ENCODE data around the gene GAPVD1.
A peak's percentile ranks its signal among the peaks of the same experiment; 100 is the strongest.

GAPVD1 gene

DNA sequence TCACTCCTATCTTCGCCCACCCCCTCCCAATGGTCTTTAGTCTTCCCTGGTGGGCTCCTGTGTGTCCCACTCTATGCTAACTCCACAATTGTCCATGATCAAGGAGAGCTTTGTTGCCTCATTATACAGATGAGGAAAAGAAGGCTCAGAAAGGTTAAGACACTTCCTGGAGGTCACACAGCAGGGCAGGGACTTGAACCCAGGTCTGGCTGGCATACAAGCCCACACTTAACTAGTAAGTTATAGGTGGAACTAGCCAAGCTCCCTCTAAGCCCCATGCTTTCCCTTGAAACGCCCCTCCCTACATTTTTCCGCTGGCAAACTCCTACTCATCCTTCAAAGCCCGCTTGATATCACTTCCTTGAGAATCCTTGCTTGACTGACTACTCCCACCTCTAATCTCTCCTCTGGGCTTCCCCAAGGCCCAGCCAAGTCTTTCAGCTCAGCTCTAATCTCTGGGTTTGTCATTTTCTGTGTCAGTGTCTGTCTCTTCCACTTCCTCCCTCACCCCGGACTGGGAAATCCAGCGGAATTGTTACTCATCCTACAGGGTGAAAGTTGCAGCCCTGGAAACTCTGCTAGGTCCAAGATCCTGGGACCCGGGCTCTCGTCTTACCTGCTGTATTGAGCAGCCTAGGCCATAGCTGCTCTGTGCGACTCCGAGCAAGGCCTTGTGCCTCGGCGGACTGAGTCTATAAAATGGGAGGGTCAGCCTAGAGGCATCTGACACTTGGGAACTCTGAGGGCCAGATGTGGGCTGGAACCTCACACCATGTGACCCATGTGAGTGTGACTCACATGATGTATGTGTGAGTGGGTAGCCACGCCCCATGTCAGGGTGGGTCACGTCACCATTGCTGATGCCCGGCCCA lies 144.5 kb downstream of the GAPVD1 start:
- DNase-seq (ENCODE audit: low read depth), result no peak

DNA sequence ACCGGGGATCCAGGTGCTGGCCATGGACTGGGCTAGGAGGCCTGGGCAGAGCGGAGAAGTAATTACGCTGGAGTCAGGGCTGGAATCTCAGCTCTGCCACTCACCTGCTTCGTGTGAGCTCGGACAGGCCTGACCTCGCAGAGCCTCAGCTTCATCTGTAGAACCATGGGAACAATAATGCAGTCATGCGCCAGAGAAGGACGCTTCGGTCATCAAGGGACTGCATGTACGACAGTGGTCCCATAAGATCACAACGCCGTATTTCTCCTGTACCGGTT lies 145.1 kb downstream of the GAPVD1 start:
- DNase-seq (ENCODE audit: low read depth), result no peak

DNA sequence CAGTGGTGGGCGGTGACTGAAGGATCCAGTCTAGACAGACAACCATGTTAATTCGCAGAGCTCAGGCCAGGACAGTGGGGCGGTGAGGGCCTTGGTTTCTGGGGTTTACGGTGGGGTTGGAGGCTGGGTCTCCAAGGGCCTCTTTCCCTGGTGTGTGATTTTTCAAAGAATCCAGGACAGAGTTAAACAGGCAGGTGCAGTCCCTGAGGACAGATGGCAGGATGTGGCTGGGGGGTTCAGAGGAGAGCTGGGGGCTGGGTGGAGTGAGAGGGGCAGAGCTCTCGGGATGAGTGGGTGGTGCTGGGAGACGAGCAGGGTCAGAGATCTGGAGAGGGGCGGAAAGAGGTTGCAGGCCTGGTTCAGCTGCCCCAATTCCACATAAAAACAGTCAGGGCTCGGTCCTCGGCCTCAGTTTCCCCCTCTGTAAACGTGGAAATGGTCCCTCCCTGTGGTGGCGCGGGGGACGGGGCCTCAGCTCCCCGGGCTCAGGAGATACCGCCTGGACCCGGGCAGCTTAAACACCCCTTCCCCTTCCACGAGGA lies 145.9 kb downstream of the GAPVD1 start:
- DNase-seq (ENCODE audit: low read depth), result no peak

DNA sequence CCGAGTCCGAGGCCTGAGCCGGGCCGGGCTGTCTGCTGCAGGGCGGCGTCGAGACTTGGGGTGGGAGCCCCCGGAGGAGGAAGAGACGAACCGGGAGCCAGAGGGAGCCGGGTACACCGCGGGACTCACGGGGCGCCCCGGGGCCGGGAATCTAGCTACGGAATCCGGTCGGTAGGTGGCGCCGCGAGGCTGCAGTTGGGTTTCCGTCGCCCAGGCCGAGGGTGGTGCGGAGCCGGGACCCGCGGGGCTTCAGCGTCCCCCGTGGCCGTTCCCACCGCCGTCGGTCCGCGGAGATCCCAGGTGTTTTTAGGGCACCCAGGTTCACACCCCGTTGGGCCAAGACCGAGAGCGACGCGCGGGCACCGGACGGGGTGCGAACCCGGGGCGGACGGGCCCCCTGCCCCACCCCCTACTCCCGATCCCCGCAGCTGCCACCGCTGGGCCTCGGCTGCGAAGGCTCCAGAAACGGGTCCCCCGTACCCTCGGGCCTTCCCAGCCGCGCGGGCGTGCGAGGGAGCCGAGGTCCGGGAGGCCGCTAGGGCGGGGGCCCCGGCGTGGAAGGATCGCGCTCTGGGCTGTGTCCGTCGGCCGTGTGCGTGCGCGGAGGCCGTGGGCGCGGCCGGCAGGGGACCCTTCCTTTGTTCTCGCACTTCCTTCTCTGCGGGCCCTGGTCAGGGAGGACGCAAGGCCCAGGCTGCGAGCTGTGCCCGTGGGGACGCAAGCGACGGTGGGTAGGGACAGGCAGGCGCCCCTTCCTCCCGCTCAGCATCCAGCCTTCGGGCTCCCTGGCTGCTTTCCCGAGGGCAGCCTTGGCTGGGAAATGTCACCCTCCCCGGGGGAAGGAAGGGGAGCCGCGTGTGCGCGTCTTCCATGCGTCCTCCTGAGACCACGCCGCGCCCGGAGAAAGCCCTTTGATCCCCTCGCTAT lies 146.6 kb downstream of the GAPVD1 start:
- peak; percentile 66 for DNase-seq (ENCODE audit: low read depth)

DNA sequence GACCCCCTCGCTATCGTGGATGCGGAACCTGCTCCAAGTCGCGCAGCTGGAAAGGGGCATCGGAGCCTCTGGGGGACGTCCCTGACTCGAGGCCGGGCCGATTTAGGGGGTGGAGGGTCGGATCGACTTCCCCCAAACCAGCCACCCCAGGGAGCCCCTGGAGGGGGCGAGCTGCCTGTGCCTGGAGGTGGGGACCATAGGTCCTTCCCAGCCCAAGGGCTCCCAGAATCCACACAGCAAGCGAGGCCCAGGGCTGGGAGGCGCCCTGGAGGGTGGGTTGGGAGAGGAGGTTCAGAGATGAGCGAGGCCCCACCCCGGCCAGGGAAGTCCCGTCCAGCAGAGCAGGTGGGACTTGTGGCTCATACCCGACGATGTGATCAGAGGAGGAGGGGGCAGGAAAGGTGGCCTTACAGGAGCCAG lies 147.6 kb downstream of the GAPVD1 start:
- no peak for DNase-seq (ENCODE audit: low read depth)

DNA sequence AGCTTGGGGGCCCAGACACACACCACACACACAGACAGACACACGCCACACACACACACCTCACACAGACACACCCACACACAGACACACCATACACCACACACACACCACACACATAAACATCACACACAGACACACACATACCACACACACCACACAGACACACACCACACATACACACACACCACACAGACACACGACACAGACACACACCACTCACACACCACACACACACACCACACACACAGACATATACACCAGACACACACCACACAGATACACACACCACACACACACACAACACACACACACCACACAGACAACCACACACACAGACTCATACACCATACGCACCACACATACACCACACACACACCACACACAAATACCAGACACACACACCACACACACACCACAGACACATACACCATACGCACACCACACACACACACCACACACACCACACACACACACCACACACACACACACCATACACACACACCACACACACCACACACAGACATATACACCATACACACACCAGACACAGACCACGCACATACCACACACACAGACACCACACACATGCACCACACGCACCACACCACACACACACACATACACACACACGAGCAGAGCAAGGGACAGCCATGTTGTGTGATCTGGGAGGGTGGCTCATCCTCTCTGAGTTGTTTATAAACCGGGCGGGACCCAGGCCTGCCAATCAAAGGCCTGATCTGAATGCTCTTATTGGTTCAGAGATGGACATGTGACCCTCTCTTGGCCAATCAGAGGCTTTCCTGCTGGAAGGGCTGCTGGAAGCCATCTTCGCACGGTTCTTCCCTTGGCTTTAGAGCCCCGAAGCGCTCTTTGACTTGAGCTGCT lies 148.3 kb downstream of the GAPVD1 start:
- no peak for DNase-seq (ENCODE audit: low read depth)

DNA sequence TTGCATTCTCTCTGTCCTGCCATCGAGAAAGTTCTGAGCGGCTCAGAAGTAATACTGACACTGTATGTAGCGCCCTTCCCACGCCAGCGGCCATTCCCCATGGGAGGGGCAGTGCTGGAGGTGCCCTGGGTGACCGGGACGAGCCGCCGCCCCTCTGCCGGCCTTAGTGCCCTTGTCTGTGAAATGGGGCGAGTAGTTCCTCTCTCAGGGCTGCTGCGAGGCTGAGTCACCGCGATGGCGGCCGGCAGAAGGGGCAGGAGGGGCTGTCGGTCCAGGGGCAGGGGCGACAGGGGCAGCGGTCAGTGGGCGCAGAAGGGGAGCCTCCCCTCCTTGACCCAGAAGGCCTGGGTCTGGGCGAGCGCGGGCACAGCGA lies 148.9 kb downstream of the GAPVD1 start:
- no peak for DNase-seq (ENCODE audit: low read depth)

DNA sequence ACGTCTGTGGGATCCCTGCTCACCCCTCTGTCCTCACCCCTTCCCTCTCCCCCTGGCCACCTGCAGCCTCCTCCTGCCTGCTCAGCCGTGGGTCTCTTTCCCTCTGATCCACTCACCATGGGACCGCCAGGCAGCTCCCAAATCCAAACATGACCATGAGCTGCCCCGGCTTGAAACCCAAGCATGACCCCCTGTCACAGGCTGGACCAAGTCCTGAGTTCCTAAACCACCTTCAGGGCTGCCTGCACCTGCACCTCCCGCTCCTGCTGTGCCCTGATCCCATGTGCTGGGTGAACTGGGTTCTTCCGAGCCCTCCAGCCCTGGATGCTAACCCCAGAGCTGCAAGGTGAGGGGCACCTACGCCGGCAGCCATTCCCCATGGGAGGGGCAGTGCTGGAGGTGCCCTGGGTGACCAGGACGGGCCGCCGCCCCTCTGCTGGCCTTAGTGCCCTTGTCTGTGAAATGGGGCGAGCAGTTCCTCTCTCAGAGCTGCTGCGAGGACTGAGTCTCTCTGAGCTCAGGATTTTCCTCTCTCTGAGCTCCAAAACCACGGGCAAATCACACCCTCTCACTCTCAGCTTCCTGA lies 149.6 kb downstream of the GAPVD1 start:
- DNase-seq (ENCODE audit: low read depth), result no peak

DNA sequence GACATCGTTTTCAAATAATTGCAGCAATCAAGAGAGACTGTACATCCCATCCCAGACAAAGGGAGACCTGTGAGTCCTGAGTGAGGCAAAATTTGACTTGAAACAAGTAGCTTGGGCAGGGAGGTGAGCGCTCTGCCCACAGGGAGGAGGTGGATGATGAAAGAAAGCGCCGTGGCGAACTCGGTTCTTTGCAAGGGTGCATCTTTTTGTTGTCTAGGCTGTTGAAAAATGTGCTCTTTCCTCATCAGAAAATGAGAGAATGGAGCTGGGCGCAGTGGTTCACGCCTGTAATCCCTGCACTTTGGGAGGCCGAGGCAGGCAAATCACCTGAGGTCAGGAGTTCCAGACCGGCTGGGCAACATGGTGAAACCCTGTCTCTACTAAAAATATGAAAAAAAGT lies 150.5 kb downstream of the GAPVD1 start:
- DNase-seq (ENCODE audit: low read depth), result no peak

DNA sequence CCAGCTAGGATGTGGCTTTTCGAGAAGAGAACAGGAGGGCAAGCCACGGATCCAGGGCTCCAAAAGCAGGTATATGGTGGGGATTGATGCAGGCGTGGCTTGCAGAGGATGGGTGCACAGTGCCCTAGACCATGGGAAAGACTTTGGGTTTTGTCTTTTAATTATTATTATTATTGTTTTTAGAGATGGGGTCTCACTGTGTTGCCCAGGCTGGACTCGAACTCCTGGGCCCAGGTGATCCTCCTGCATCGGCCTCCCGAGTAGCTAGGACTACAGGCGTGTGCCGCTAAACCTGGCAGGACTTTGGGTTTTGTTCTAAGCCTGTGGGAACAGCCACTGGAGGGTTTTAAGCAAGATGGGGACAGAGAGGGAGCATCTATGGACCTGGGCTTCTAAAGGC lies 152.0 kb downstream of the GAPVD1 start:
- DNase-seq (ENCODE audit: low read depth), result no peak

DNA sequence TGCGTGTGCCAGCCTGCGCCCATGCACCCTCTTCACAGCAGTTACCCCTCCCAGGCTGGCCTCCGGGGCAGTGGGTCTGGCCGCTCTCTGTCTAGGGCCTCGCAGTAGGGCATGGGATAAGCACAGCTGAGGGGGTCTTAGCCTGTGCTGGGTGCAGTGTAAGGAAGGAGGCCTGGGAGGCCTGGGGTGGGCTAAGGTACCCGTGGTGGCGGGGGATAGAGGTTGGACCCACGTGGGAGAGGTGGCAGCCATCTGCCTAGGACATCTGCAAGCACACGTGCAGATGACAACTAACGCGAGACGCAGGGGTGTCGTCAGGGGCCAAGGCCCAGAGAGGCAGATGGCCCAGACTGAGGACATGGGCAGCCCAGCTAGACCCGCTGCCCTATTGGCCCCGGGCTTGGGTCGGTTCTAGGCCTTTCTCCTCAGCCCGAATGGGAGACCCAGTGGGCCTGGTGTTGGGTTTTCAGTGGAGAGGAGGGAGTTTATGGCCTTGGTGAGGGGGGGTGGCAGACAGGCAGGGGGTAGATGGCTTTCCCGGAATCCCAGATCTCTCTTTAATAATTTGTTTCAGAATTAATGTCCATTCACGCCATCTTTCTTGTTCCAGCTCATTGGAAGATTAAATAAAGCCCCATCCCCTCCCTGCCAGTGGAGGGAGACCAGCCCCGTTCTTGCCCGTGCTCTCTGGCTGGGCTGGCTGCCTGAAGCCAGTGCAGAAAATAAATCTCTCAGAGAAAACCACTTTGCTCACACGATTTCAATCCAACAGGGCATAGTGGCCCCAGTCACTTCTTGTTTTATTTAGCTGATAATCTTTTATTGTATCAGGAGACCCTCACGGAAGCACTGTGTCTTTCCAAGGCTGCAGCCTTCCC lies 154.2 kb downstream of the GAPVD1 start:
- no peak for DNase-seq (ENCODE audit: low read depth)

DNA sequence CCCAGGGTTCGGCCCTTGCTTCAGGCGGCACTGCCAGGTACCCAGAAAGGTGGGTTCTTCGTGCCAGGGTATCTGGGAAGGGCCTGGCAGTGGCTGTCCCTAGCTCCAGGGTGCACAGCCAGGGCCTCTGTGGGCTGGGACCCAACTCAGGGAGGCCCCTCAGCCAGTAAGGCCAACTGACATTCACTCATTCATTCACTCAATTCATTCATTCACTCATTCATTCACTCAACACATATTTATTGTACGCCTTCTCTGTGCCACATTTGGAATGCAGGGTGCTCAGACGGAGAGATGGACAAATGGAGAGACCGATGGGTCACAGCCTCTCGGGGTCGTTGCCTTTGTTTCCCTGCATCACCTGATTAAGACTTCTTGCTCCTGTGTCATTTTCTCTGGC lies 154.9 kb downstream of the GAPVD1 start:
- DNase-seq (ENCODE audit: low read depth), result no peak
